Central memory CD8-positive, alpha-beta T cell (primary cell): ENCODE data around the gene LDAH.
A peak's percentile ranks its signal among the peaks of the same experiment; 100 is the strongest.

Source experiments
- ATAC-seq: fragments of 150-1000 bp; cut with Tn5 transposase; replicated peaks from 2 replicates; pipeline ENCODE4 v1.10.0; 2022; ENCODE audit warnings: mild to moderate bottlenecking, moderate FRiP score, moderate number of reproducible peaks; ENCODE audit not compliant: poor library complexity, severe bottlenecking; ENCODE audit errors: extremely low read depth
- DNase-seq, 2 donors: peaks; one replicate each; pipeline ENCODE4 v3.0.0; 2021; ENCODE audit warnings: low spot score in 2 of 2
- H3K27ac Mint-ChIP-seq: one replicate; pipeline ENCODE4 v1.8.0; 2022; ENCODE audit warnings: low read depth, mild to moderate bottlenecking, moderate library complexity, mixed read lengths
- H3K27me3 Mint-ChIP-seq: one replicate; pipeline ENCODE4 v1.8.0; 2022; ENCODE audit warnings: mixed read lengths
- H3K36me3 Mint-ChIP-seq: one replicate; pipeline ENCODE4 v1.8.0; 2022; ENCODE audit warnings: mild to moderate bottlenecking, moderate library complexity, mixed read lengths; ENCODE audit not compliant: insufficient read depth
- H3K4me1 Mint-ChIP-seq: one replicate; pipeline ENCODE4 v1.8.0; 2022; ENCODE audit warnings: mixed read lengths
- H3K4me3 Mint-ChIP-seq: one replicate; pipeline ENCODE4 v1.8.0; 2022; ENCODE audit warnings: mild to moderate bottlenecking, moderate library complexity, mixed read lengths
- H3K9me3 Mint-ChIP-seq: one replicate; pipeline ENCODE4 v1.8.0; 2022; ENCODE audit warnings: mixed read lengths

Gene LDAH

GRCh38 chr2:20706217-20706616 is 116.7 kb downstream of the LDAH start:
- Mint-ChIP-seq H3K27me3 (no peaks in the 10 kb centered on the region), H3K9me3 (no peaks in the 10 kb centered on the region), H3K4me3 (no peak overlapping the region), H3K4me1 (peaks cover 12% of the 10 kb centered on the region), H3K36me3 (peaks cover 6% of the 10 kb centered on the region), H3K27ac (peak overlapping the region; percentile 16)
- DNase-seq = no peak
- no peak for ATAC-seq

DNA sequence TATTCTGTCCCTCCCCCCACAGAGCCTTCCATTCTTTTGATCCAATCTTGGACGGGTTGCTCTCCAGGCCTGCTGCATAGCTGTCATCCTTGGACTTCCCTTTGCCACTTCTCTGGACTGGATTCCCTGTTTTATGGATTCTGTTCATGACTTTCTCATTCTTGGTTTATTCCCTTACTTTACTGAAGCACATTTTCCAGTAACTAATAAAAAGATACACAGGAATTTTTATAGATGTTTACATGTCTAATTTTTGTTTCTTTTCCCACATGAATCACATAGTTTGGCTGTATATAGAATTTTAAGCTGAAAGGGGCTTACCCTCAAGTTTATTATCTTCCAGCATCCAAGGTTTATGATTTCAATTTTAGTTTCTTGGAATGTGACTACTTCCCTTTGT is 118.0 kb downstream of the LDAH start:
- no peak for ATAC-seq
- Mint-ChIP-seq H3K27ac (no peak overlapping the region), H3K36me3 (peaks cover 6% of the 10 kb centered on the region), H3K4me3 (no peak overlapping the region), H3K4me1 (peaks cover 12% of the 10 kb centered on the region), H3K9me3 (no peaks in the 10 kb centered on the region), H3K27me3 (no peaks in the 10 kb centered on the region)
- DNase-seq = no peak

DNA sequence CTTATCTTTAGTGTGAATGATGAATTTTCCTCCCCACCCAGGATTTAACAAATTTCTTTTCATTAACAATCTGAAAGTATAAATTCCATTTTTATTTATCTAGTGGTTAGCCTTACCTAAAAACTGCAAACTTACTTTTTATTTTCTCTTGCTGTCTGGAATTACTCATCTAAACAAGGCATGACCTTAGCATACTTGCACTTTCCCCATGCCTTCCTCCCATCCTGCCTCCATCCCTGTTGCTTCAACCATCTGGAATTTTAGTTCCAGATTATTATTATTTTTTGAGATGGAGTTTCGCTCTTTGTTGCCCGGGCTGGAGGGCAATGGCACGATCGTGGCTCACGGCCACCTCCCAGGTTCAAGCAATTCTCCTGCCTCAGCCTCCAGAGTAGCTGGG is 120.3 kb downstream of the LDAH start:
- Mint-ChIP-seq H3K27ac (no peak overlapping the region), H3K27me3 (no peaks in the 10 kb centered on the region), H3K4me3 (no peak overlapping the region), H3K36me3 (peaks cover 6% of the 10 kb centered on the region), H3K9me3 (no peaks in the 10 kb centered on the region), H3K4me1 (peaks cover 7% of the 10 kb centered on the region)
- DNase-seq (no peak), ATAC-seq (no peak)

- Mint-ChIP-seq H3K36me3 (peaks cover 9% of the 10 kb centered on the region), H3K4me1 (no peaks in the 10 kb centered on the region), H3K27me3 (no peaks in the 10 kb centered on the region), H3K4me3 (no peak overlapping the region), H3K27ac (no peak overlapping the region), H3K9me3 (no peaks in the 10 kb centered on the region)
- no peak for DNase-seq
- ATAC-seq = no peak
Measured at GRCh38 chr2:20698916-20699613, 123.8 kb downstream of the LDAH start.

DNA sequence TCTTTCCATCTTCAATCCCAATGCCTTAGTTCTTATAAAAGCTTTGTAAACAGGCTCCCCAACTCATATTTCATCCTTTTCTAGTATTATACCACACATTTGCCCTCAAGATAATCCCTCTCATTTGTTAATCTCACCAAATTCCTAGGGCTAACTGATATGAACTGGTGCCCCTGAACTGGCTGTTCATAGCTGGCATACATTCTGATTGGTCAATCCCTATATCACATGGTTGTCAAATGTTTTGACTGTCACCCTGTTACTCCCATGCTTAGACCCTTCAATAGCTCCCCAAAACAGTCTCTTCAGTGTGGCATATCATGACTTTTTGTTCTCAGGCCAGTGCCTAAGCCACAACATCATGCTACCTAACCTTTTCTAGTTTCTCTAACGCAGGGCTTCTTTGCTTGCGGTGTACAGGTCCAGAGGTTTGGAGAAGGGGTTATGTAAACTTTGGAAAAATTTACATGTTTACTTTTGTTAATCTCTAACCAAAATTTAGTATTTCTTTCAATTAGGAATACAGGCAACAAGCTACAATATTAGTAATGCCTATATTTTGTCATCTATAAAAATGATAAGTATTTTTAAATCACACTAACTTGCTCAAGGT is 125.5 kb downstream of the LDAH start:
- no peak for ATAC-seq
- H3K27me3 Mint-ChIP-seq = no peaks in the 10 kb centered on the region
- H3K27ac Mint-ChIP-seq = no peak overlapping the region
- H3K36me3 Mint-ChIP-seq = peaks cover 9% of the 10 kb centered on the region
- H3K4me1 Mint-ChIP-seq = no peaks in the 10 kb centered on the region
- no peak overlapping the region for H3K4me3 Mint-ChIP-seq
- no peak for DNase-seq
- H3K9me3 Mint-ChIP-seq = no peaks in the 10 kb centered on the region

- Mint-ChIP-seq H3K4me3 (no peak overlapping the region), H3K36me3 (peaks cover 8% of the 10 kb centered on the region), H3K4me1 (no peaks in the 10 kb centered on the region), H3K9me3 (no peaks in the 10 kb centered on the region), H3K27me3 (no peaks in the 10 kb centered on the region), H3K27ac (no peak overlapping the region)
- DNase-seq (no peak), ATAC-seq (no peak)
Measured at GRCh38 chr2:20696366-20696765, 126.5 kb downstream of the LDAH start.

DNA sequence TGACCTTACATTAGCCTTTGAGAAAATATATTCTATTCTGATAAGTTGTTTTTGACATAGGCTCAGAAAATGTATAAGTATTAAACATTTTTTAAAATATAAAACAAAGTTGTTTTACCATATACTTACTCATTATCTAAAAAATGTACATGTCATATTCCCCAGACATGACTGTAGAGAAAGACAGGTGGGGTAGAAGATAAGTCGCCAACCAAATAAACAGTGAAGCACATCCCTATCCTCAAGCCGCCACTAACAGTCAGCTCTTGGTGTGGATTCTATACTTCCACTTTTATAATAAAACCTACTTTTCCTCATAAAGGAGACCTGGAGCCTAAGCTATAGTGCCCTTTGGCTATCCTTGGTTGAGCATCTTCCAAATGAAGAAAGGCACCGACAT is 129.6 kb downstream of the LDAH start:
- Mint-ChIP-seq H3K36me3 (peaks cover 16% of the 10 kb centered on the region), H3K27ac (no peak overlapping the region), H3K27me3 (no peaks in the 10 kb centered on the region), H3K4me3 (no peak overlapping the region), H3K9me3 (no peaks in the 10 kb centered on the region), H3K4me1 (no peaks in the 10 kb centered on the region)
- DNase-seq (no peak), ATAC-seq (no peak)

DNA sequence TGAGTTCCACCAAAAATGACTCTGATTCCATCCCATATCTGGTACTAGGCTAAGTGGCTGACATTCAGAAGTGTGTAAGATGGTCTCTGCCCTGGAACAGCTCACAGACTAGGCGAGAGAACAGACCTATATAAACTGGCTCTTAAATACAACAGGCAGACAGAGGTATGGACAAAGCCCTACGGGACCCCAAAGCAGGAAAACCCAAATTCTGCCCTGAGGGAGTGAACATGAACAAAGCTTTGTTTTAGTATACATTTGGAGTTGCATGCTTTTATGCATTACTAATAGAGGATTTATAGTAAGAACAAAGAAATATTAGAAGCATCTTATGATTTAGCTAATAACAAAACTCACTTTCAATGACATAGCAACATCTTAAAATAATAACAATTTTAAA is 130.8 kb downstream of the LDAH start:
- Mint-ChIP-seq H3K9me3 (no peaks in the 10 kb centered on the region), H3K4me1 (no peaks in the 10 kb centered on the region), H3K27ac (no peak overlapping the region), H3K4me3 (no peak overlapping the region), H3K27me3 (no peaks in the 10 kb centered on the region), H3K36me3 (peaks cover 13% of the 10 kb centered on the region)
- ATAC-seq (no peak), DNase-seq (no peak)

DNA sequence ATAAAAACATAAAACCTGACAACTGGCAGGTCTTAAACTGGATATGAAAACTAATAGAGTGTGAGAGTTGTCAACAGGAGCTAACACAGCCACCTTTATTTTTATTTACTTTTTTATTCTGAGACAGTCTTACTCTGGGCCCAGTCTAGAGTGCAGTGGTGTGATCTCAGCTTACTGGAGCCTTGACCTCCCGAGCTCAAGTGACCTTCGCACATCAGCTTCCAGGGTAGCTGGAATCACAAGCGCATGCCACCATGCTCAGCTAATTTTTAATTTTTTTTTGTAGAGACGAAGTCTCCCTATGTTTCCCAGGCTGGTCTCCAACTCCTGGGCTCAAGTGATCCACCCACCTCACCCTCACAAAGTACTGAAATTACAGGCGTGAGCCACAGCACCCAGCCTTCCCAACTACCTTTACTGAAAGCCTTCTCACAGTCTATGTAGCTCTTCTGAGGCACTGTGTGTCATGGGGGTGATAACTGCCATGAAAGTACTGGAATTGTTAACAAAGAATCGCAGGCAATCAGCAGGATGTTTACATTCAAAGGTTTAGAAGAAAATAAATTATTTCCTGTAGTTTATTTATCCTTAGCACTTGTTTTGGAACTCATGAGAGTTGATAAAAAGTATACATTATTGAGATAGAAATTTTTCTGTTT is 131.7 kb downstream of the LDAH start:
- Mint-ChIP-seq H3K4me3 (no peak overlapping the region), H3K9me3 (no peaks in the 10 kb centered on the region), H3K27ac (no peak overlapping the region), H3K27me3 (no peaks in the 10 kb centered on the region), H3K4me1 (no peaks in the 10 kb centered on the region), H3K36me3 (peaks cover 16% of the 10 kb centered on the region)
- ATAC-seq (no peak), DNase-seq (no peak)

DNA sequence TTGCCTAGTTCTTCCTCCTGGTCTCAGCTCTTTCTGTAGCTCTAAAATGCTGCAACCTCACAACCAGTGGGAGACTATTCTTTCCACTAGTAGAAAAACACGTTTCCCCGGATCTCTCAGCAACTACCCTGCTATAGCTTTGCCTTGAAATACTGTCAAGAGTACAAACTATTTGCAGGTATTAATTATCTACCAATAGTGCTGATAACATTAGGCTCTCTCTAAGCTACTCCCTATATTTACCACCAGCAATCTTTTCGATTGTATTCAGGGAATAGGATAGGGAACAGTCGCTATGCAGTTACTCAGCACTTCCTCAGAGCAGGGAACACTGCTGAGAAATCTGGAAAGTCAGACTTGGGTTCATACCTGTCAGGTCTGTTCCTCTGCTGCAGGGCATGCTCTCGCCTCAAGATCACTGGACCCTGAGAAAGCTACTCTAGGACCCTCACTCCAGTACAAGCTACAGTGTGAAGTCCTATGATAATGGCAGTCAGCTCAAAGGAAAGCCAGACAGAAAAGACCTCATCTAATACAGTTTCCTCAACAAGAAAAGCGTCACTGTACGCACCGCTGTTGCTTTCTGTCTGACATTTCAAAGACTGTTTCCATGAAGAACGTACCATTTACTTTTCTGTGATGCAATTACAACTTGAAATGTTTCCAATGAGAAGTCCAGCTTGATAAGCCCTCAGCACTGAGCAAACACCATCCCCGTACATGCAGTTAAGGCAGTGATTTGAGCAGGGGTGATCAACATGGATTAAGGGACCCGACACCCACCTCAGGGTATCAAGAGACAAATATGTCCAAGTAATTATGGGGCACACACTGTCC is 133.3 kb downstream of the LDAH start:
- no peak for DNase-seq
- Mint-ChIP-seq H3K27ac (no peak overlapping the region), H3K4me3 (no peak overlapping the region), H3K36me3 (peaks cover 19% of the 10 kb centered on the region), H3K27me3 (no peaks in the 10 kb centered on the region), H3K9me3 (no peaks in the 10 kb centered on the region), H3K4me1 (no peaks in the 10 kb centered on the region)
- ATAC-seq = no peak

GRCh38 chr2:20687260-20687832 is 135.6 kb downstream of the LDAH start:
- DNase-seq (no peak), ATAC-seq (no peak)
- Mint-ChIP-seq H3K27me3 (no peaks in the 10 kb centered on the region), H3K9me3 (no peaks in the 10 kb centered on the region), H3K27ac (no peak overlapping the region), H3K4me3 (no peak overlapping the region), H3K36me3 (peaks cover 19% of the 10 kb centered on the region), H3K4me1 (no peaks in the 10 kb centered on the region)

DNA sequence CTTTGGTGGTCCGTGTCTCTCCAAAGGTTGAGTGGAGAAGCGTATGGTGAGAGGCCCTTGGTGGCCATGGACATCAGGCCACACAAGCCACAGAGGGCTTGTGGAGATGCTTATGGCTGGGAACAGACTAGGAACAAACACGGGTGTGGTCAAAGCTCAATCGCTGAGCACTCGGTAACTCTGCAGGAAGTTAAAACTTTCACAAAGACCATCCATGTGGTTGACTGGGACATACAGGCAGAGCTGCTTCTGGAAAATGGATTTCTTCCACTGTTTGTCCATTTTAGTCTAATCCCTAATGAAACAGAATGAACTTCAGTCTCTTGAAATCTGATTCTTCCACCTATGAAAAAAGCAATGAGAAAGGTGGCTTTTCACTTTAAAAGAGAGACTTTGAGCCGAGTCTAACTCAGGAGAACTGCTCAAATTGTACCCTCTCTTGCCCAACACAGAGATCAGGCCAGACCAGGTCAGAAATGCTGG is 138.3 kb downstream of the LDAH start:
- ATAC-seq = no peak
- Mint-ChIP-seq H3K36me3 (peaks cover 15% of the 10 kb centered on the region), H3K27ac (no peak overlapping the region)

More for the DNA sequence above, 138.3 kb downstream of the LDAH start:
- no peak overlapping the region for H3K4me3 Mint-ChIP-seq
- no peaks in the 10 kb centered on the region for H3K9me3 Mint-ChIP-seq
- DNase-seq = no peak
- no peaks in the 10 kb centered on the region for H3K4me1 Mint-ChIP-seq
- no peaks in the 10 kb centered on the region for H3K27me3 Mint-ChIP-seq
